Measurements from ENCODE around the gene UGGT1.
A peak's percentile ranks its signal among the peaks of the same experiment; 100 is the strongest.
"Not testable (repeated sequence)": the region's sequence is repeated elsewhere in the genome, so short reads cannot be mapped to it uniquely, and the experiment has no call there.

The UGGT1 gene

GRCh38 chr2:128177315-128177714 lies 86.3 kb downstream of the UGGT1 start:
- no peak for DNase-seq (ENCODE audit: low spot score)

- no peak for DNase-seq (ENCODE audit: low spot score)
Observed at GRCh38 chr2:128178149-128178649, 87.2 kb downstream of the UGGT1 start.

- DNase-seq (ENCODE audit: low spot score), result peak; percentile 84
Observed at GRCh38 chr2:128178650-128179460, 87.9 kb downstream of the UGGT1 start.

GRCh38 chr2:128179461-128179755 lies 88.4 kb downstream of the UGGT1 start:
- DNase-seq (ENCODE audit: low spot score), result no peak

DNA sequence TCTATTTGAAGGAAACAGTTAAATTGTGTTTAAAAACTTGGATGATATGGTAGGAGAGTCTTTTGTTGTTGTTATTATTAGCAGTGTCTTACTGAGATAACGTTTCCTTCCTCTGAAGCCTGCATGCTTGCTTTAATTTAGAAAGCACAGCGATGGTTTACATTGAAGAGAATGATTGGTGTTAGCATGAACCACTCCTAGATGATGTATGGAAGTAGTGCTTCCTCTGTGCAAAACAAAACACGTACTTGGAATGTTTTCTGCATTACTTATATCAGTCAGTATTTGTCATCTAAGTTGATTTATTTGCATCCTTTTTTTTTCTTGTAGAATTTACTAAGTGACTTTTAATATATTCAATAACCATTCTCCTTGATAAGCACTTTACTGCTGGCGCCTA lies 89.0 kb downstream of the UGGT1 start:
- no peak for DNase-seq (ENCODE audit: low spot score)

GRCh38 chr2:128185576-128185975 lies 94.6 kb downstream of the UGGT1 start:
- no peak for DNase-seq (ENCODE audit: low spot score)

DNA sequence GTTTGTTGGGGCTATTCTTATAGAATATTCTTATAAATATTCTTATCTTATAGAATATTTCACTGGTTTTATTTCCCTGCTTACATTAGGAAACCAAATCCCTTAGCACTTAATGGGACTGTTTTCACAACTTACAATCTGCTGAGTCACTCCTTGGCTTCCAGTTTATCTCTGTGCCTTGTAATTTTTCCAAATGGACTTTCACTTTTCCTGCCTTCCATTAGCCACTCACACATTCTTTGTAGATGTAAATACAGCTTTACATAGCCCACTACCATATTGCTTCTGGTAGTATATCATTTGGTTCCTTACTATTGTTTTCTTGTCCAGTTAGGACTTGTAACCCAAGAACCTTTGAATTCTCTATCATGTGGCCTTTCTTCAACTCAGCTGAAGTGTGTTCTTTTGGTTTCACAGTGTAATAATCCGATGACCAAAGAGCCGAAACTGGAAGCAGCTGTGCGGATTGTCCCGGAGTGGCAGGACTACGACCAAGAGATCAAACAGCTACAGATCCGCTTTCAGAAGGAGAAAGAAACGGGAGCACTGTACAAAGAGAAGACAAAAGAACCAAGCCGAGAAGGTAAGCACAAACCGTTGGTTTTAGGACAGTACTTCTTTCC lies 96.1 kb downstream of the UGGT1 start:
- peak; percentile 48 for DNase-seq (ENCODE audit: low spot score)

DNA sequence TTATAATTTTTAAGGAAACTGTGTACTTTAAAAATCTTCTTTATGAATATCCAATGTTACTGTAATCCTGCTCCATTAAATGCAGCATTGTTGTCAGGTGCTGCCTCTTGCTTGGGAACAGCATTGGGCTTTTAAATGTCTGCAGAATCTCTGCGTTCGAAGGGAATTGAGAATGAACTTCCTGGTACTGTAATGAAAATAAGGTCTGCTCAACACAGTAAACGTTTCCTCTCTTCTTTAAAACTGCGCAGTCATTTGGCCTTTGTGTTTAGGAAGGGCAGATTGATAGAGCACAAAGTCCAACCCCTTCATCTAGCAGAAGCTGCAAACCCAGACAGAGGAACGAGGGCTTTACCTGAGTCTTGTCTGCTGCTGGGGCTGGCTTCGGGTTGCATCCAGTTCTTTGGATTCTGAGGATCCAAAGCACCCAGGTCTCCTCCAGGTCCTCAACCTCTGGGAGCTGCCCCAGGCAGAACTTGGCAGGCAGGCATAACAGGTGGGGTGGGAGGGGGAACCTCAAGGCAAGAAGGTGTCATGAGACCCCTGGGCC lies 104.5 kb downstream of the UGGT1 start:
- no peak for DNase-seq (ENCODE audit: low spot score)

DNA sequence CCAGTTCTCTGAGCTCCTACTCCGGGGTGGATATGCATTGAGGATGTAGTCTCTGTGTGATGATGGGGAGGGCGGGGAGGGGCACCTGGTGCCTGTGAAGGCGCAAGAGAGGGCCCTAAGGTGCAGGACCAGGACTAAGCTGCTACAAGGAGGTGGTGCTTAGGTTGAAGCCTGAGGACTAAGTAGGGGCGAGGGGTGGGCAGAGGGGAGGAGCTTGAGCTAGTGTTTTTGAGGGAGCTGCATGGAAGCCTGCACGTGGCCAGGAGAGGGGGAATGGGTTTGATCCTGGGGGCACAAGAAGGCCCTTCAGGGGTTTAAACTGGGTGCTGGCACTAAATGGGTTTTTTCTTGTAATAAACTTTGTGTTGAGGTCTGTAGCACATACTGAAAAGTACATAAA lies 105.0 kb downstream of the UGGT1 start:
- DNase-seq (ENCODE audit: low spot score), result no peak

- no peak for DNase-seq (ENCODE audit: low spot score)
Observed at GRCh38 chr2:128196471-128196931, 105.5 kb downstream of the UGGT1 start.

DNA sequence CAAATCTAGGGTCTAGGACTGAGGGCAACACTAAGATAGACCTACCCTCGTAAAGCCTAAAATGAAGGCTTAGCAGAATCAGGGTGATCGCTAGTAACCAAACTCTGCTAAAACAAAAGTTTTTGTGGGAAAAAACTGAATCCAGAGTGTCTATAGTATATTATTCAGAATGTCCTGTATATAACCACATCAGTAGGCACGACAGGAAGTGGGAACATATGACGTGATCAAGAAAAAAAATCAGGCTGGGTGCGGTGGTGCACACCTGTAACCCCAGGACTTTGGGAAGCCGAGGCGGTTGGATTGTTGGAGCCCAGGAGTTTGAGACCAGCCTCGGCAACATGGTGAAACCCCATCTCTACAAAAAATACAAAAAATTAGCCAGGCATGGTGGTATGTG lies 106.1 kb downstream of the UGGT1 start:
- DNase-seq (ENCODE audit: low spot score), result no peak

DNA sequence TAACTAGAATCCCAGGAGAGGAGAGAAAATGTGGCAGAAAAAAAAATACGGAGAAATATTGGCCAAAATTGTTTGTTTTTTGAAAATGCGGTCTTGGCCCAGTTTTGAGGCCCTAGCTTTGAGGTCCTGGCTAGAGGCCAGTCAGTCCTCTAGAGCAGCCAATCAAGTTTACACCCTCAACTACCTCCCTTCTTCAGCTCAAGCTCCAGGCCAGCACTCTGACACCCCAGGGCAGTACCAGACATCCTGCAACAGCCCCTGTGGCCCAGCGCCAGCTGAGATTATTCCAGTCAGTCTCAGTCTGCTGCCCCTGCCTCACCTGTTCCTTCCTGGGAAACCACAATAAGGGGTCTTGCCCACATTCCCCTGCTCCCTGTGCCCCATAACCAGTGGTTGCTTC lies 107.7 kb downstream of the UGGT1 start:
- no peak for DNase-seq (ENCODE audit: low spot score)

- no peak for DNase-seq (ENCODE audit: low spot score)
Observed at GRCh38 chr2:128199141-128199540, 108.1 kb downstream of the UGGT1 start.

DNA sequence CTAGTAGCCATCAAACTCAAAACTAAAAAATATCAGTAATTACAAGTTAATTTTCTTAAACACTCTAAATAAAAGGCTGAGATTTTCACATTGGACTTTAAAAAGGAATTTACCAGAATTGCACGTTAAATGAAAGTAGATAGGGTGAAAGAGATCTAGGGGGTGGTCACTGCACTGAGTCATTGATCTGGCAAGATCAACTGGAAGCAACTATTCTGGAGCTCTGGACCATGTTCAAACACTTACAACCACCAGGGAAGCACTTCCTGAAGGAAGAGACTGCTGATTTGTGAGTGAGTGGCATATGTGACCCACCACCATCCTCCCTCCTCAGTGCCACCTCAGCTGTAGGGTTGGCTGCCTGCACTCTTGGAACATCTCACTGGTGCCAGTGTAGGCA lies 111.8 kb downstream of the UGGT1 start:
- DNase-seq (ENCODE audit: low spot score), result no peak

DNA sequence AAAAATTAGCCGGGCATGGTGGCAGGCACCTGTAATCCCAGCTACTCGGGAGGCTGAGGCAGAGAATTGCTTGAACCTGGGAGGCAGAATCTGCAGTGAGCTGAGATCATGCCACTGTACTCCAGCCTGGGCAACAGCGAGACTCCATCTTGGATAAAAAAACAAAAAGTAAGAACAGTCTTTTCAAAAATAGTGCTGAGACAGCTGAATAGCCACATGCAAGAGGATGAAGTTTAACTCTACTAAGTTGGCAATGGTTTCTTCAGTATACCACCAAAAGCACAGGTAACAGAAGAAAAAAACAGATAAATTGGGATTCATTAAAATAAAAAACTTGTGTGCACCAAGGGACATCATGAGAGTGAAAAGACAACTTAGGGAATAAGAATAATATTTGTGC lies 115.2 kb downstream of the UGGT1 start:
- DNase-seq (ENCODE audit: low spot score), result no peak

- DNase-seq (ENCODE audit: low spot score), result no peak
Observed at GRCh38 chr2:128208023-128208422, 117.0 kb downstream of the UGGT1 start.

DNA sequence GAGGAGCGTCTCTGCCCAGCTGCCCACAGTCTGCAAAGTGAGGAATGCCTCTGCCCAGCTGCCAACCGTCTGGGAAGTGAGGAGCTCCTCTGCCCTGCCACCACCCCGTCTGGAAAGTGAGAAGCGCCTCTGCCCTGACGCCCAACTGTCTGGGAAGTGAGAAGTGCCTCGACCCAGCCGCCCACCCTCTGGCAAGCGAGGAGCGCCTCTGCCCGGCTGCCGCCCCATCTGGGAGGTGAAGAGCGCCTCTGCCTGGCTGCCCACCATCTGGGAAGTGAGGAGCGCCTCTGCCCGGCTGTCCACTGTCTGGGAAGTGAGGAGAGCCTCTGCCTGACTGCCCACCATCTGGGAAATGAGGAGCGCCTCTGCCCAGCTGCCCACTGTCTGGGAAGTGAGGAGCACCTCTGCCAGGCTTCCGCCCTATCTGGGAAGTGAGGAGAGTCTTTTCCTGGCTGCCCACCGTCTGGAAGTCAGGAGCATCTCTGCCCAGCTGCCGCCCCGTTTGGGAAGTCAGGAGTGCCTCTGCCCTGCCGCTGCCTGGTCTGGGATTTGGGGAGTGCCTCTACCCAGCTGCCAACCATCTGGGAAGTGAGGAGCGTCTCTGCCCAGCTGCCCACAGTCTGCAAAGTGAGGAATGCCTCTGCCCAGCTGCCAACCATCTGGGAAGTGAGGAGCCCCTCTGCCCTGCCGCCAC lies 117.8 kb downstream of the UGGT1 start:
- not testable (repeated sequence) for DNase-seq (ENCODE audit: low spot score)

- DNase-seq (ENCODE audit: low spot score), result no peak
Observed at GRCh38 chr2:128214251-128214650, 123.3 kb downstream of the UGGT1 start.

- no peak for DNase-seq (ENCODE audit: low spot score)
Observed at GRCh38 chr2:128214866-128215460, 124.0 kb downstream of the UGGT1 start.

DNA sequence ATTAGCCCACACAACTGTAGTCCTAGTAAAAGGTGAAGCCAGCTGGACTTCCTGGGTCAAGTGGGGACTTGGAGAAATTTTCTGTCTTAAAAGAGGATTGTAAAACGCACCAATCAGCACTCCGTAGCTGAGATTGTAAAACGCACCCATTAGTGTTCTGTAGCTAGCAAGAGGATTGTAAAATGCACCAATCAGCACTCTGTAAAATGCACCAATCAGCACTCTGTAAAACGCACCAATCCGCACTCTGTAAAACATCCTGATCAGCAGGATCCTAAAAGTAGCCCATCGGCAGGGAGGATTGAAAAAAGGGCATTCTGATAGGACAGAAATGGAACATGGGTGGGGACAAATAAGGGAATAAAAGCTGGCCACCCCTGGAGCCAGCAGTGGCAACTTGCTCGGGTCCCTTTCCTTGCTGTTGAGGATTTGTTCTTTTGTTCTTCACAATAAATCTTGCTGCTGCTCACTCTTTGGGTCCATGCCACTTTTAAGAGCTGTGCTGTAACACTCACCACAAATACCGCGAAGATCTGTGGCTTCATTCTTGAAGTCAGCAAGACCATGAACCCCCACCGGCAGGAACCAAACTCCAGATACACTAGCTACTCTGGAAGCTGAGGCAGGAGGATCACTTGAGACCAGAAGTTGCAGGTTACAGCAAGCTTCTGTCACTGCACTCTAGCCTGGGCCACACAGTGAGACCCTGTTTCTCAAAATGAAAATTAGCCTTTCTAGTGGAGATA lies 125.1 kb downstream of the UGGT1 start:
- DNase-seq (ENCODE audit: low spot score), result no peak

DNA sequence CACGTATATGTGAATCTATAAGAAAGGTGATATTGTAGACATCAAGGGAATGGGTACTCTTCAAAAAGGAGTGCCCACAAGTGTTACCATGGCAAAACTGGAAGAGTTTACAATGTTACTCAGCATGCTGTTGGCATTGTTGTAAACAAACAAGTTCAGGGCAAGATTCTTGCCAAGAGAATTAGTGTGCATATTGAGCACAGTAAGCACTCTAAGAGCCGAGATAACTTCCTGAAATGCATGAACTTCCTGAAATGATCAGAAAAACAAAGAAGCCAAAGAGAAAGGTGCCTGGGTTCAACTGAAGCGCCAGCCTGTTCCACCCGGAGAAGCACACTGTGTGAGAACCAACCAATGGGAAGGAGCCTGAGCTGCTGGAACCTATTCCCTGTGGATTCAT lies 126.7 kb downstream of the UGGT1 start:
- no peak for DNase-seq (ENCODE audit: low spot score)

DNA sequence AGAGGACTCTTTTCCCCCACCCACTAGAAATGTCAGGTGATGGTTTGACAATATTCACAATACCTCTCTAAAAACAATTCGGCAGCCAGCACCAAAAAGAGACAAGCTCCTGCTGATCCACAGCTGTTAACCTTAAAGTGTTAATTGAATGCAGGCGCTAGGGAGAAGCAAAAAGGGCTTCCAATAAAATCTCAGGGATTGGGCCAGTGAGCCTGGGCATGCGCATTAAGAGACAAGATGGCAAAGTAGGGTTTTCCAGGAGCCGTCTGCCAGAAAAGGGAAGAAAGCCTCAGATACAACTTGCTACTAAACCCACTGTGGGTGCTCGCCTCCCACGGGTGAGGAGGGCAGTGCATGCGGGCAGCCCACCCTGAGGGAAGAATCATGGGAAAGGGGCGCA lies 128.9 kb downstream of the UGGT1 start:
- no peak for DNase-seq (ENCODE audit: low spot score)

All from globus pallidus (tissue), 1 donor.